ENCODE measurements around the gene MBD3L2B.
"Not testable (repeated sequence)": the region's sequence is repeated elsewhere in the genome, so short reads cannot be mapped to it uniquely, and the experiment has no call there.

MBD3L2B gene

GRCh38 chr19:7021331-7021730 is at the start of gene MBD3L2B:
Gene MBD3L2B, minus strand, starts transcription at chr19:7021431. Its CDS starts 34 bp downstream, at chr19:7021397.
- H2AFZ ChIP-seq (ENCODE audit: low read depth, low read length); H3K79me2 ChIP-seq (ENCODE audit: insufficient read depth, low read length); H3K36me3 ChIP-seq (ENCODE audit: insufficient read depth, low read length); H3K9ac ChIP-seq (ENCODE audit: low read depth, low read length); H4K20me1 ChIP-seq (ENCODE audit: insufficient read depth, low read length); H3K4me1 ChIP-seq (ENCODE audit: insufficient read depth, low read length); H3K9me3 ChIP-seq (ENCODE audit: insufficient read depth, low read length, severe bottlenecking); H3K27ac ChIP-seq (ENCODE audit: low read length); H3K4me3 ChIP-seq (ENCODE audit: low read depth in 1 of 2, low read length in 2 of 2); DNase-seq; H3K4me2 ChIP-seq (ENCODE audit: insufficient read depth, low read length); H3K27me3 ChIP-seq (ENCODE audit: insufficient read depth, low read length, poor library complexity); ATAC-seq (ENCODE audit: insufficient read depth, low read depth): not testable (repeated sequence)

DNA sequence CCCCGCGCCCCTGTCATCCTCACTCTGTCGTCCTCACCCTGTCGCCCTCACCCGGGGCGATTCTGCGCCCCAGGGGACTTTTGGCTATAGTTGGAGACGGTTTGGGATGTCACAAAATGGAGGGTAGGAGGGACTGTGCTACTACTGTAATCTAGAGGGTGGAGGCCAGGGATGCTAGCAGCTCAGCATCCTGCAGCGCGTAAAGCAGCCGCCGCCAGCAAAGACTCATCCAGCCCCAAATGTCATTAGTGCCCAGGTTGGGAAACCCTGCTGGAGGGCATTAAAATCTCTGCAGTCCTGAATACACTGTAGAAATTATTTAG is 48.6 kb upstream of the MBD3L2B start:
- H3K4me2 ChIP-seq (ENCODE audit: insufficient read depth, low read length) = peak overlapping the region; percentile 87
- TF ChIP-seq, protein P1, sequence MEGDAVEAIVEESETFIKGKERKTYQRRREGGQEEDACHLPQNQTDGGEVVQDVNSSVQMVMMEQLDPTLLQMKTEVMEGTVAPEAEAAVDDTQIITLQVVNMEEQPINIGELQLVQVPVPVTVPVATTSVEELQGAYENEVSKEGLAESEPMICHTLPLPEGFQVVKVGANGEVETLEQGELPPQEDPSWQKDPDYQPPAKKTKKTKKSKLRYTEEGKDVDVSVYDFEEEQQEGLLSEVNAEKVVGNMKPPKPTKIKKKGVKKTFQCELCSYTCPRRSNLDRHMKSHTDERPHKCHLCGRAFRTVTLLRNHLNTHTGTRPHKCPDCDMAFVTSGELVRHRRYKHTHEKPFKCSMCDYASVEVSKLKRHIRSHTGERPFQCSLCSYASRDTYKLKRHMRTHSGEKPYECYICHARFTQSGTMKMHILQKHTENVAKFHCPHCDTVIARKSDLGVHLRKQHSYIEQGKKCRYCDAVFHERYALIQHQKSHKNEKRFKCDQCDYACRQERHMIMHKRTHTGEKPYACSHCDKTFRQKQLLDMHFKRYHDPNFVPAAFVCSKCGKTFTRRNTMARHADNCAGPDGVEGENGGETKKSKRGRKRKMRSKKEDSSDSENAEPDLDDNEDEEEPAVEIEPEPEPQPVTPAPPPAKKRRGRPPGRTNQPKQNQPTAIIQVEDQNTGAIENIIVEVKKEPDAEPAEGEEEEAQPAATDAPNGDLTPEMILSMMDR (IDR thresholded peaks at IDR 0.05; ENCODE audit: borderline replicate concordance, extremely low read depth, low read length, poor library complexity, severe bottlenecking) = no peak
- no peak for TF ChIP-seq EZH2 (IDR thresholded peaks at IDR 0.05; ENCODE audit: borderline replicate concordance, low read depth, low read length, severe bottlenecking)
- peak overlapping the region; percentile 64 to 70 for H3K4me3 ChIP-seq (ENCODE audit: low read depth in 1 of 2, low read length in 2 of 2)
- DNase-seq (no peak), ATAC-seq (ENCODE audit: insufficient read depth, low read depth) (peak; percentile 17)
- H3K27me3 ChIP-seq (ENCODE audit: insufficient read depth, low read length, poor library complexity) = no peaks in the 10 kb centered on the region
- H3K9ac ChIP-seq (ENCODE audit: low read depth, low read length) = peak overlapping the region; percentile 82
- H3K27ac ChIP-seq (ENCODE audit: low read length) = peak overlapping the region; percentile 94
- no peaks in the 10 kb centered on the region for H3K9me3 ChIP-seq (ENCODE audit: insufficient read depth, low read length, severe bottlenecking)
- peak overlapping the region; percentile 95 for H2AFZ ChIP-seq (ENCODE audit: low read depth, low read length)
- peaks cover 25% of the 10 kb centered on the region for H3K79me2 ChIP-seq (ENCODE audit: insufficient read depth, low read length)
- H4K20me1 ChIP-seq (ENCODE audit: insufficient read depth, low read length) = 0 out of 2 replicates have a peak, but pooled peaks cover 3% of the 10 kb centered on the region
- peaks cover 21% of the 10 kb centered on the region for H3K4me1 ChIP-seq (ENCODE audit: insufficient read depth, low read length)
- H3K36me3 ChIP-seq (ENCODE audit: insufficient read depth, low read length) = peaks cover 38% of the 10 kb centered on the region

- Histone ChIP-seq H3K9ac (ENCODE audit: low read depth, low read length) (peak within 1 kb of the TSS; percentile 82), H3K36me3 (ENCODE audit: insufficient read depth, low read length) (peaks cover 32% of the 10 kb centered on the region), H3K4me2 (ENCODE audit: insufficient read depth, low read length) (peak within 1 kb of the TSS; percentile 87), H4K20me1 (ENCODE audit: insufficient read depth, low read length) (0 out of 2 replicates have a peak, but pooled peaks cover 3% of the 10 kb centered on the region), H3K27ac (ENCODE audit: low read length) (peak within 1 kb of the TSS; percentile 94), H3K27me3 (ENCODE audit: insufficient read depth, low read length, poor library complexity) (no peaks in the 10 kb centered on the region), H3K9me3 (ENCODE audit: insufficient read depth, low read length, severe bottlenecking) (no peaks in the 10 kb centered on the region), H3K79me2 (ENCODE audit: insufficient read depth, low read length) (peaks cover 25% of the 10 kb centered on the region), H2AFZ (ENCODE audit: low read depth, low read length) (peak within 1 kb of the TSS; percentile 95), H3K4me3 (ENCODE audit: low read depth in 1 of 2, low read length in 2 of 2) (peak within 1 kb of the TSS; percentile 64 to 70), H3K4me1 (ENCODE audit: insufficient read depth, low read length) (peaks cover 21% of the 10 kb centered on the region)
- DNase-seq (peak; percentile 98), ATAC-seq (ENCODE audit: insufficient read depth, low read depth) (peak; percentile 93)
- TF ChIP-seq, protein P1 (IDR thresholded peaks at IDR 0.05; ENCODE audit: borderline replicate concordance, extremely low read depth, low read length, poor library complexity, severe bottlenecking) = no peak
- no peak for TF ChIP-seq EZH2 (IDR thresholded peaks at IDR 0.05; ENCODE audit: borderline replicate concordance, low read depth, low read length, severe bottlenecking)
These were observed 48.0 kb upstream of the MBD3L2B start, which contains the start of gene ZNF557 for GRCh38 chr19:7069042-7069903. Gene ZNF557, plus strand, starts transcription at chr19:7069703. Its CDS starts 5,372 bp downstream, at chr19:7075075.

DNA sequence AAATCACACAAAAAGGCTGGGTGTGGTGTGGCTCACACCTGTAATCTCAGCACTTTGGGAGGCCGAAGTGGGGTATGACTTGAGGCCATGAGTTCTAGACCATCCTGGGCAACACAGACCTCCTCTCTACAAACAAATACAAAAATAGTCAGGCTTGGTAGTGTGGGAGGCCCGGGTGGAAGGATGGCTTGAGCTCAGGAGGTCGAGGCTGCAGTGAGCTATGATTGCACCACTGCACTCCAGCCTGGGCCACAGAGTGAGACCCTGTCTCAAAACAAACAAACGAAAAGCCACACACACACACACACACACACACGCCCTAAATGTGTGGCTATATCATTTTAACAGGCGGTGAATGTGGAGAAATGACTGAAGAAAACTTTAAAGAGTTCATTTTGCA is 47.4 kb upstream of the MBD3L2B start:
- DNase-seq = no peak
- no peak for ATAC-seq (ENCODE audit: insufficient read depth, low read depth)
- Histone ChIP-seq H3K4me1 (ENCODE audit: insufficient read depth, low read length) (peaks cover 21% of the 10 kb centered on the region), H3K9ac (ENCODE audit: low read depth, low read length) (peak overlapping the region; percentile 38), H3K27me3 (ENCODE audit: insufficient read depth, low read length, poor library complexity) (no peaks in the 10 kb centered on the region), H3K4me3 (ENCODE audit: low read depth in 1 of 2, low read length in 2 of 2) (peak overlapping the region in 1 of 2 experiments; percentile 59; a peak in 2 of 4 replicates), H3K79me2 (ENCODE audit: insufficient read depth, low read length) (peaks cover 25% of the 10 kb centered on the region), H3K36me3 (ENCODE audit: insufficient read depth, low read length) (peaks cover 26% of the 10 kb centered on the region), H3K4me2 (ENCODE audit: insufficient read depth, low read length) (peak overlapping the region; percentile 87), H3K27ac (ENCODE audit: low read length) (peak overlapping the region; percentile 65), H2AFZ (ENCODE audit: low read depth, low read length) (peak overlapping the region; percentile 75), H3K9me3 (ENCODE audit: insufficient read depth, low read length, severe bottlenecking) (no peaks in the 10 kb centered on the region), H4K20me1 (ENCODE audit: insufficient read depth, low read length) (0 out of 2 replicates have a peak, but pooled peaks cover 3% of the 10 kb centered on the region)
- no peak for TF ChIP-seq EZH2 (IDR thresholded peaks at IDR 0.05; ENCODE audit: borderline replicate concordance, low read depth, low read length, severe bottlenecking)
- TF ChIP-seq, protein P1 (IDR thresholded peaks at IDR 0.05; ENCODE audit: borderline replicate concordance, extremely low read depth, low read length, poor library complexity, severe bottlenecking) = no peak
